Gastroesophageal sphincter (tissue), 3 donors: ENCODE measurements around the gene TBC1D10A.

Experiments used
- CTCF ChIP-seq, 4 experiments: fragments of 200-600 bp in 2 of 4; fragments of 450-650 bp in 2 of 4; sonication (generic) in 1 of 4; IDR thresholded peaks; one replicate each; pipeline ENCODE4 v1.5.1; 2017 to 2019; ENCODE audit warnings: antibody characterized with exemption in 4 of 4, mild to moderate bottlenecking in 2 of 4, moderate library complexity in 2 of 4
- EP300 ChIP-seq: sonication (generic); formaldehyde crosslinking; IDR thresholded peaks from one replicate; pipeline ENCODE4 v1.6.1; 2017; ENCODE audit warnings: antibody characterized with exemption, mild to moderate bottlenecking
- POLR2A ChIP-seq, 2 donors: fragments of 450-650 bp; IDR thresholded peaks; one replicate each; pipeline ENCODE4 v1.6.1; 2017; ENCODE audit warnings: antibody characterized with exemption in 2 of 2, mild to moderate bottlenecking in 2 of 2, moderate library complexity in 1 of 2
- POLR2AphosphoS5 ChIP-seq: sonication (generic); formaldehyde crosslinking; IDR thresholded peaks from one replicate; pipeline ENCODE4 v1.6.1; 2017; ENCODE audit warnings: antibody characterized with exemption

GRCh38 chr22:30245985-30246813, 80.5 kb downstream of the TBC1D10A start, which contains the start of gene LIF:
- peak in 2 of 4 experiments; percentile 32 to 39 for TF ChIP-seq CTCF (IDR thresholded peaks at IDR 0.05)
- no peak for TF ChIP-seq POLR2AphosphoS5
- no peak for TF ChIP-seq EP300
- no peak for TF ChIP-seq POLR2A (IDR thresholded peaks at IDR 0.05)
